MG63 (cell line): ENCODE results near the gene UNCX. TPM values are rescaled to one million over a fixed set of nuclear protein-coding genes. Genes with fewer than 3 reads are reported as not detected.

Source experiments
- DNase-seq: peaks from one replicate; pipeline ENCODE4 v3.0.0-alpha.2; 2020
- H3K27me3 ChIP-seq: fragments of 250-450 bp; sonication (Bioruptor Pico); 2 replicates; pipeline ENCODE4 v1.5.1; 2020; ENCODE audit warnings: mild to moderate bottlenecking, moderate library complexity
- H3K36me3 ChIP-seq: fragments of 250-450 bp; sonication (Bioruptor Pico); 2 replicates; pipeline ENCODE4 v1.5.1; 2020; ENCODE audit warnings: mild to moderate bottlenecking, moderate library complexity
- H3K4me3 ChIP-seq: fragments of 250-450 bp; sonication (Bioruptor Pico); 2 replicates; pipeline ENCODE4 v1.5.1; 2020; ENCODE audit warnings: mild to moderate bottlenecking, moderate library complexity
- H3K9me3 ChIP-seq: fragments of 250-450 bp; sonication (Bioruptor Pico); 2 replicates; pipeline ENCODE4 v1.5.1; 2020; ENCODE audit warnings: mild to moderate bottlenecking, moderate library complexity
- total RNA-seq: library from RNA; depleted of rRNA; stranded (reverse); fragments of >200 nt; shearing (Covaris generic); gene quantifications from 2 replicates; pipeline ENCODE4 v1.2.3, GENCODE V29; 2014; ENCODE audit warnings: low replicate concordance

The UNCX gene
- total RNA-seq, 1 experiment from 2014 or later, result not detected

DNA sequence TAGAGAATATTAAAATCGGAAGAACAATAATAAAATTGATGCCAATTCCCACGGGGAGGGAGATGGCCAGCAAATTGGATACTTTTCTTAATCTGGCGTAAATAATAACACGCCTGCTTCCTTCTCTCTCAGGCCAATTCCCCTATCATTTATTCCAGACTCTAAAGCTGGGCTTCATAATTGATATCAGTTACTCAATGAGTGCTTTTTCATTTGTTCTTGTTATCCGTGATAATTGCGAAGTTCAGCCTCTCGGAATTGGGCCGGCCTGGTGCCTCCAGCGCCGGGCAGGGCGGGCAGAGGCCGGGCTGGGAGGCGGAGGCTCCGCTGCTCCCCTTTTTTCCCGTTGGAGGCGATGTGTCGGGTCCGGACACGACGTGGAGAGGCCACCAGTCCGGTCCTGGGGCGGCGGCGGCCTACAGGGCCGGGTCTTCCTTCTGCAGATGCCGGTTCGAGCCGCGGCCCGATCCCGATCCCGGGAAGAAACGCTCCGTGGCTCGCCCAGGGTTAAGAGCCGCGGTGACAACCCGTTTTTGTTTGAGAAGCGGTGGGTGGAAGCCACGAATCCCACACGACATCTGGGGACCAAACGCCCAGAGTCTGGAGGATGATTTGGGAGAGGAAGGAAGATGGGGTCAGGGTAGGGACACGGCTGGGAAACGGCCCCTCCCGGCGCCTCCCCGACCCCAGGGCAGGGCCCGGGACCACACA lies 13.6 kb downstream of the UNCX start:
- no peaks in the 10 kb centered on the region for H3K9me3 ChIP-seq
- peaks cover 39% of the 10 kb centered on the region for H3K27me3 ChIP-seq
- H3K4me3 ChIP-seq, result no peak overlapping the region
- DNase-seq, result no peak
- no peaks in the 10 kb centered on the region for H3K36me3 ChIP-seq

- no peaks in the 10 kb centered on the region for H3K36me3 ChIP-seq
- peaks cover 32% of the 10 kb centered on the region for H3K27me3 ChIP-seq
- DNase-seq, result no peak
- no peaks in the 10 kb centered on the region for H3K9me3 ChIP-seq
- H3K4me3 ChIP-seq, result no peak overlapping the region
Measured at GRCh38 chr7:1246871-1247526, 14.3 kb downstream of the UNCX start.

DNA sequence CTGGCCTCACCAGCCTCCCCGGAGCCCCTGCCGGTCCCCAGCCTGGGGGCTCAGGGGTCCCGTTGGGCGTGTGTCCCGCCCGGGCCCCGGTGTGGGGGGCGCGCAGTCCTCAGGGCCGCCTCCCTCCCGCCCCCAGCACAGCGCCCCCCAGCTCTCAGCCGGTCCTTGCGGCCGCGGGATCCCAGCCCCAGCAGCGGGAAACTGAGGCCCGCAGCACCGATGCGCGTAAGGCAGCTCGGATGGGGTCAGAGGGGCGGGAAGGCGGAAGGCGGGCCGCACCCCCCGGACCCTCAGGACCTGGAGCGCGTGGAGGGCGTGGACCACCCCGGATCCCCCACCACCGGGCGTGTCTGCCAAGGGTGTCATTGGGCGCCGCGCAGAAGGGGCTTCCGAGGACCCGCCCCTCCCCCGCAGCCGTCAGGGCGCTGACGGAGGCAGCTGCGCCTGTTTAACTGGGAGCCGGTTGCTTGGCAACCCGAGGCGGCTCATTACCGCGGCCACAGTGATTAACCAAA lies 14.9 kb downstream of the UNCX start:
- Histone ChIP-seq H3K9me3 (no peaks in the 10 kb centered on the region), H3K4me3 (no peak overlapping the region), H3K27me3 (peaks cover 28% of the 10 kb centered on the region), H3K36me3 (no peaks in the 10 kb centered on the region)
- no peak for DNase-seq

GRCh38 chr7:1248143-1248915 lies 15.7 kb downstream of the UNCX start:
- H3K36me3 ChIP-seq, result no peaks in the 10 kb centered on the region
- H3K27me3 ChIP-seq, result peaks cover 21% of the 10 kb centered on the region
- H3K9me3 ChIP-seq, result no peaks in the 10 kb centered on the region
- H3K4me3 ChIP-seq, result no peak overlapping the region
- DNase-seq, result no peak

- no peak overlapping the region for H3K4me3 ChIP-seq
- no peak for DNase-seq
- peaks cover 23% of the 10 kb centered on the region for H3K27me3 ChIP-seq
- H3K9me3 ChIP-seq, result no peaks in the 10 kb centered on the region
- no peaks in the 10 kb centered on the region for H3K36me3 ChIP-seq
Measured at GRCh38 chr7:1248916-1249581, 16.4 kb downstream of the UNCX start.

GRCh38 chr7:1249731-1250130 lies 17.1 kb downstream of the UNCX start:
- Histone ChIP-seq H3K4me3 (no peak overlapping the region), H3K9me3 (no peaks in the 10 kb centered on the region), H3K36me3 (no peaks in the 10 kb centered on the region), H3K27me3 (peaks cover 23% of the 10 kb centered on the region)
- no peak for DNase-seq

DNA sequence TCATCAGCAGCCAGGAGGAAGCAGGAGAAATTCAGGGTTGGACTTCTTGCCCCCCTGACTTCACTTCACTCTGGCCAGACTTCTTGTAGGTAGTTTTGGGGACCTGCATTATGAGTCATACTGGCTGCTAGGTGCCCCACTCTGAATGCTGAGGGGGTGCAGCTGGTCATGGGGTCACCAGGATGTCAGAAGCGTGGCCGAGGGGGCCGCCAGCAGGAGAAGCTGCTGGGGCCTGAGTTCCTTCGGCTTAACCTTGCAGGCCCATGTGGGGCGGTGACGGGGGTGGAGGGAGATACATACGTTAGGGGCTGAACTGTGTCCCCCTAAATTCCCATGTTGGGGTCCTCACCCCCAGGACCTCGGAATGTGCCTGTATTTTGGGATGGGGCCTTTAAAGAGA lies 18.2 kb downstream of the UNCX start:
- Histone ChIP-seq H3K9me3 (no peaks in the 10 kb centered on the region), H3K27me3 (peaks cover 23% of the 10 kb centered on the region), H3K4me3 (no peak overlapping the region), H3K36me3 (no peaks in the 10 kb centered on the region)
- no peak for DNase-seq

GRCh38 chr7:1251796-1252539 lies 19.3 kb downstream of the UNCX start:
- H3K27me3 ChIP-seq, result peaks cover 20% of the 10 kb centered on the region
- DNase-seq, result no peak
- no peaks in the 10 kb centered on the region for H3K36me3 ChIP-seq
- H3K4me3 ChIP-seq, result no peak overlapping the region
- no peaks in the 10 kb centered on the region for H3K9me3 ChIP-seq

- no peaks in the 10 kb centered on the region for H3K9me3 ChIP-seq
- H3K27me3 ChIP-seq, result peaks cover 14% of the 10 kb centered on the region
- DNase-seq, result no peak
- H3K4me3 ChIP-seq, result no peak overlapping the region
- no peaks in the 10 kb centered on the region for H3K36me3 ChIP-seq
Measured at GRCh38 chr7:1252540-1253090, 19.9 kb downstream of the UNCX start.

- Histone ChIP-seq H3K9me3 (no peaks in the 10 kb centered on the region), H3K36me3 (no peaks in the 10 kb centered on the region), H3K4me3 (no peak overlapping the region), H3K27me3 (peaks cover 6% of the 10 kb centered on the region; the same call in 1 of the 2 replicates)
- DNase-seq, result no peak
Measured at GRCh38 chr7:1253681-1254181, 21.1 kb downstream of the UNCX start.

DNA sequence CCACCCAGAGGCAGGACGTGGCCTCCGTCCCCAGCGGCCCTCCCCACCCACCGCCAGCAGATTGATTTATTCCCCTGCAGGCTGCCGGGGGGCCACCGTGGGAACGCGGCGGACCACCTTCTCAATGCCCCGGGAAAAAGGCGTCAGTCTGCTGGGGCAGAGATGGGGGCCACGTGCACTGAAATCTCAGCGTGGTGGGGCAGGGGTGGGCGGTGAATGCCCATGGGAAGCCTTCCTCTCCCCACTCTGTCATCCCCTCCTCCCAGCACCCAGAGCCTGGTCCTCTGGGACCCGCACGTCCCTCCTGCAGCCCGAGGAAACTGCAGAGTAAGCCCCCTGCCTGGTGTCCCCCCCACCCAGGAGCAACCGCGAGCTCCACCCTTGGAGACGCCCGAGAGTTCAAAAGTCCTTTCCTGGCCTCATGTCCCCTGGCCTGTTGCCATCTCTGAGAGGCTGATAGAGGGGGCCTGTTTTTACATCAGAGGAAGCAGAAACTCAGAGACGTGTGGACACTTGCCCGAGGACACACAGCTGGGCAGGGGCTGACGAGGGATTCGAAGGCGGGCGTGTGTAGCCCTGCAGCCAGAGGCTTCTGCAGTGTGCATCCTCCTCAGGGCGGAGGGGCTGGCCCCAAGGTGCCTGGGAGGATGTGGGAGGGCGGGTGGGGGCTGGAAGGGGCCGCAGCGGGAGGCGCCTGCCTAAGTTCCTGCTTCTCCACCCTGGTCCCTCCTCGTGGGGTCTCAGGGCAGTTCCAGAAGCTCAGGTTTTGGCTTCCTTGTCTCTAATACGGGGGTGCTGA lies 21.8 kb downstream of the UNCX start:
- DNase-seq, result no peak
- H3K36me3 ChIP-seq, result no peaks in the 10 kb centered on the region
- peaks cover 4% of the 10 kb centered on the region; the same call in 1 of the 2 replicates for H3K27me3 ChIP-seq

DNA sequence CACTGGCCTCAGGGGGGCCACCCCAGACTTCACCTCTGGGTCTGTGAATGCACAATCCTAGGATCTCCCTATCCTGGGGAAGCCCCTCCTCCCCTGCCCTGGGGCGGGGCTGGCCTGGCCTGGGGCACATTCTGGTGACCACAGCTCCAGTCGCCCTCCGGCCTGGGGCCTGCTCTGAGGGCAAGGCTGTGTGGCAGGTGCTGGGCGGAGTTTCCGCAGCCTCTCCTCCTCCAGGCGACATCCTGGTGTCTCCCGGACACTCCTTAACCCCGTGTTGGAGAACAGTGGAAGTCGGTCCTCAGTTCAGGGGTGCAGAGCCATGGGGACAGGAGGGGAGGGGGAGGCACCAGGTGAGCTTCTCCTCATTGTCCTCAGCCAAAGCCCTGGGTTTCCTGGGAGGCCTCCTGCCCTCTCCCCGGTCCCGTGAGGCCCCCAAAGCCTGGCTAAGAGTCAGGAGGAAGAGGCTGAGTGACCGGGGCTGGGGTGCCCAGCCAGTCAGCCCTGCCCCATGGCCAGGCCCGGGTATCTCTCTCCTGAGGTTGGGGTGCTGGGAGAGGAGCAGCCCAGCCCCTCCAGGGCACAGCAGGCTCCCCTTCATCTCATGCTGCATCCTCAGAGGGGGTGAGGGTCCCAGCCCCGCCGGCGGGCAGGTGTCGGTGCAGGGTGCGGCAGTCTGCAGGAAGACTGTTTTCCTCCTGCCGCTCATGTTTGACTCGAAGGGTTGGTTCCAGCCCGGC lies 22.6 kb downstream of the UNCX start:
- DNase-seq, result no peak
- Histone ChIP-seq H3K9me3 (no peaks in the 10 kb centered on the region), H3K36me3 (no peaks in the 10 kb centered on the region), H3K27me3 (peaks cover 4% of the 10 kb centered on the region; the same call in 1 of the 2 replicates), H3K4me3 (no peak overlapping the region)

More for the DNA sequence above, 21.8 kb downstream of the UNCX start:
- H3K4me3 ChIP-seq, result no peak overlapping the region
- H3K9me3 ChIP-seq, result no peaks in the 10 kb centered on the region

- no peak for DNase-seq
- H3K9me3 ChIP-seq, result no peaks in the 10 kb centered on the region
- H3K36me3 ChIP-seq, result no peaks in the 10 kb centered on the region
- H3K4me3 ChIP-seq, result no peak overlapping the region
- peaks cover 4% of the 10 kb centered on the region; the same call in 1 of the 2 replicates for H3K27me3 ChIP-seq
Measured at GRCh38 chr7:1255817-1256340, 23.2 kb downstream of the UNCX start.

DNA sequence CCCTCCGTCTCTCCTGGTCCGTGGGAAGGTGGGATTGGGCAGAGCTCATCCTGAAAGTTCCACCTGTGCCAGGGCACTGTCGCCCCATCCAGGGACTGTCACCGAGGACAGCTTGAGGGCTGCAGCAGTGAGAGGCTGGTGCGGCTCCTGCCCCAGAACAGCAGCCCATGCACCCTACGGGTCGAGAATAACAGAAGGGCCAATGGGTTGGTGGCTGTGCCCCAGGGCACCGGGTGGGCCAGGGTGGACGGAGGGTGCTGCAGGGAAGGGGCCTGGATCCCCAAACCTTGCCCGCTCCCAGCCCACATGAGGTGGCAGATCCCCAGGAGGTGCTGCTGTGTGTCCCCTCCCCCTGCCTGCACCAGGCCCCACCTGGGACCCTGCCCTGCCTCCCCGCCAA lies 23.9 kb downstream of the UNCX start:
- Histone ChIP-seq H3K36me3 (no peaks in the 10 kb centered on the region), H3K27me3 (peaks cover 4% of the 10 kb centered on the region; the same call in 1 of the 2 replicates), H3K4me3 (no peak overlapping the region), H3K9me3 (no peaks in the 10 kb centered on the region)
- DNase-seq, result no peak
